Thyroid gland (tissue), 4 donors: Measurements from ENCODE around the gene PTPRN2.

Experiments used
- CTCF ChIP-seq, 6 experiments: fragments of 200-600 bp in 3 of 6; fragments of 450-650 bp in 3 of 6; sonication (generic) in 3 of 6; IDR thresholded peaks; one replicate each; pipeline ENCODE4 v1.5.1; 2016 to 2019; ENCODE audit warnings: antibody characterized with exemption in 6 of 6, mild to moderate bottlenecking in 2 of 6, inconsistent platforms in 1 of 6, moderate library complexity in 1 of 6
- POLR2A ChIP-seq, 2 donors: fragments of 450-650 bp; IDR thresholded peaks; one replicate each; pipeline ENCODE4 v1.6.1; 2017; ENCODE audit warnings: antibody characterized with exemption in 2 of 2, mild to moderate bottlenecking in 2 of 2, moderate library complexity in 1 of 2

GRCh38 chr7:157543276-157543675 is 1044.3 kb downstream of the PTPRN2 start:
- TF ChIP-seq CTCF (IDR thresholded peaks at IDR 0.05) (no peak), POLR2A (IDR thresholded peaks at IDR 0.05) (no peak)
